ENCODE measurements around the gene TMEM170A. TPM values are rescaled to one million over a fixed set of nuclear protein-coding genes. Genes with fewer than 3 reads are reported as not detected.
A peak's percentile ranks its signal among the peaks of the same experiment; 100 is the strongest.

Gene TMEM170A
- total and polyA plus RNA-seq, 2 of the 13 experiments (the other 11 are each of a cell fraction or from before 2014, with no cell fraction given): 35.7 to 39.7 TPM

DNA sequence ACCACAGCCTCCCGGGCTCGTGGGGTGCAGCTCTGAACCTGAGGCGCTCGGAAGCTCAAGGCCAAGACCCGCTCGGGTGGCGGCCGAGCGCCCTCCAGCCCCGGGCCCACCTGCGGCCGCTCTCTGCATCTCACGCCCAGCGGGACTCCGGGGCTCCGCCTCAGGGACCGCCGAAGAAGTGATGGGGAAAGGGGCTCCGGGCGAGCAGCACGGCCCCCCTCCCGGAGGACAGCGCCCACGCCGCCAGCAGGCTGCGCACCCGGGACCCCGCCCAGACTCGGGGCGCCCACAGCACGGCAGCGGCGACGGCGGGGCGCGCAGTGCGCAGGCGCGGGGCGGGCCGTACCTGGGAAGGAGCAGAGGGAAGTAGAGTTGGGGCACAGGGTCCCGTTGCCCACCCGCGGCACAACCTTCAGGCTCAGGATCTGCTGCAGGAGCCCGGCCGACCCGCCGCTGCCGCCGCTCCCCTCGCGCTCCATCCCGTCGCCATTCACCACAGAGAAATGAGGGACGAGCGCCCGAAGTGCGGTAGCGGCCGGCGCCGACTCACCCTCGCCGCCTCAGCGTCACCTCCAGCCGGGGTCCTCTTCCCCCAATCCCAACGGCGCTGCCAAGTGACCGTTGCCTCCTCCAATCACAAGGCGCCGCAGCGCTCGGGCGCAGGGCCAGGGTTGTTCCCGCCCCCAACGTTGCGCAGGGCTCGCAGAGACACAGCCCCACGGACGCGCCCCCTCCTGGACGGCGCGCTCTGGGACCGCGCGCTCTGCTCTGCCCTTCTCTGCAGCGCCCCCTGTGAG is at the start of gene TMEM170A (continued):
- peak; percentile 94 for TF ChIP-seq CBX5 (CRISPR knock-in tag; IDR thresholded peaks at IDR 0.05; ENCODE audit: borderline replicate concordance)
- TF ChIP-seq RBFOX2 (IDR thresholded peaks at IDR 0.05; ENCODE audit: low read depth, low read length): peak; percentile 97
- TF ChIP-seq, protein P1, sequence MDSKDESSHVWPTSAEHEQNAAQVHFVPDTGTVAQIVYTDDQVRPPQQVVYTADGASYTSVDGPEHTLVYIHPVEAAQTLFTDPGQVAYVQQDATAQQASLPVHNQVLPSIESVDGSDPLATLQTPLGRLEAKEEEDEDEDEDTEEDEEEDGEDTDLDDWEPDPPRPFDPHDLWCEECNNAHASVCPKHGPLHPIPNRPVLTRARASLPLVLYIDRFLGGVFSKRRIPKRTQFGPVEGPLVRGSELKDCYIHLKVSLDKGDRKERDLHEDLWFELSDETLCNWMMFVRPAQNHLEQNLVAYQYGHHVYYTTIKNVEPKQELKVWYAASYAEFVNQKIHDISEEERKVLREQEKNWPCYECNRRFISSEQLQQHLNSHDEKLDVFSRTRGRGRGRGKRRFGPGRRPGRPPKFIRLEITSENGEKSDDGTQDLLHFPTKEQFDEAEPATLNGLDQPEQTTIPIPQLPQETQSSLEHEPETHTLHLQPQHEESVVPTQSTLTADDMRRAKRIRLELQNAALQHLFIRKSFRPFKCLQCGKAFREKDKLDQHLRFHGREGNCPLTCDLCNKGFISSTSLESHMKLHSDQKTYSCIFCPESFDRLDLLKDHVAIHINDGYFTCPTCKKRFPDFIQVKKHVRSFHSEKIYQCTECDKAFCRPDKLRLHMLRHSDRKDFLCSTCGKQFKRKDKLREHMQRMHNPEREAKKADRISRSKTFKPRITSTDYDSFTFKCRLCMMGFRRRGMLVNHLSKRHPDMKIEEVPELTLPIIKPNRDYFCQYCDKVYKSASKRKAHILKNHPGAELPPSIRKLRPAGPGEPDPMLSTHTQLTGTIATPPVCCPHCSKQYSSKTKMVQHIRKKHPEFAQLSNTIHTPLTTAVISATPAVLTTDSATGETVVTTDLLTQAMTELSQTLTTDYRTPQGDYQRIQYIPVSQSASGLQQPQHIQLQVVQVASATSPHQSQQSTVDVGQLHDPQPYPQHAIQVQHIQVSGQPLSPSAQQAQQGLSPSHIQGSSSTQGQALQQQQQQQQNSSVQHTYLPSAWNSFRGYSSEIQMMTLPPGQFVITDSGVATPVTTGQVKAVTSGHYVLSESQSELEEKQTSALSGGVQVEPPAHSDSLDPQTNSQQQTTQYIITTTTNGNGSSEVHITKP (CRISPR knock-in tag; IDR thresholded peaks at IDR 0.05; ENCODE audit: low read depth): peak; percentile 96
- peak; percentile 47; the same call in 1 of the 2 replicates for TF ChIP-seq ZNF761 (CRISPR knock-in tag; conservative IDR thresholded peaks at IDR 0.05)
- 0 out of 2 replicates have a peak, but pooled peaks have one; percentile 55 for TF ChIP-seq MTF1 (CRISPR knock-in tag; IDR thresholded peaks at IDR 0.05)
- TF ChIP-seq POLR2G (IDR thresholded peaks at IDR 0.05; ENCODE audit: low read depth, low read length): peak; percentile 97
- TF ChIP-seq, protein P2, sequence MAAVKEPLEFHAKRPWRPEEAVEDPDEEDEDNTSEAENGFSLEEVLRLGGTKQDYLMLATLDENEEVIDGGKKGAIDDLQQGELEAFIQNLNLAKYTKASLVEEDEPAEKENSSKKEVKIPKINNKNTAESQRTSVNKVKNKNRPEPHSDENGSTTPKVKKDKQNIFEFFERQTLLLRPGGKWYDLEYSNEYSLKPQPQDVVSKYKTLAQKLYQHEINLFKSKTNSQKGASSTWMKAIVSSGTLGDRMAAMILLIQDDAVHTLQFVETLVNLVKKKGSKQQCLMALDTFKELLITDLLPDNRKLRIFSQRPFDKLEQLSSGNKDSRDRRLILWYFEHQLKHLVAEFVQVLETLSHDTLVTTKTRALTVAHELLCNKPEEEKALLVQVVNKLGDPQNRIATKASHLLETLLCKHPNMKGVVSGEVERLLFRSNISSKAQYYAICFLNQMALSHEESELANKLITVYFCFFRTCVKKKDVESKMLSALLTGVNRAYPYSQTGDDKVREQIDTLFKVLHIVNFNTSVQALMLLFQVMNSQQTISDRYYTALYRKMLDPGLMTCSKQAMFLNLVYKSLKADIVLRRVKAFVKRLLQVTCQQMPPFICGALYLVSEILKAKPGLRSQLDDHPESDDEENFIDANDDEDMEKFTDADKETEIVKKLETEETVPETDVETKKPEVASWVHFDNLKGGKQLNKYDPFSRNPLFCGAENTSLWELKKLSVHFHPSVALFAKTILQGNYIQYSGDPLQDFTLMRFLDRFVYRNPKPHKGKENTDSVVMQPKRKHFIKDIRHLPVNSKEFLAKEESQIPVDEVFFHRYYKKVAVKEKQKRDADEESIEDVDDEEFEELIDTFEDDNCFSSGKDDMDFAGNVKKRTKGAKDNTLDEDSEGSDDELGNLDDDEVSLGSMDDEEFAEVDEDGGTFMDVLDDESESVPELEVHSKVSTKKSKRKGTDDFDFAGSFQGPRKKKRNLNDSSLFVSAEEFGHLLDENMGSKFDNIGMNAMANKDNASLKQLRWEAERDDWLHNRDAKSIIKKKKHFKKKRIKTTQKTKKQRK (IDR thresholded peaks at IDR 0.05; ENCODE audit: low read length): no peak
- TF ChIP-seq, protein P3, sequence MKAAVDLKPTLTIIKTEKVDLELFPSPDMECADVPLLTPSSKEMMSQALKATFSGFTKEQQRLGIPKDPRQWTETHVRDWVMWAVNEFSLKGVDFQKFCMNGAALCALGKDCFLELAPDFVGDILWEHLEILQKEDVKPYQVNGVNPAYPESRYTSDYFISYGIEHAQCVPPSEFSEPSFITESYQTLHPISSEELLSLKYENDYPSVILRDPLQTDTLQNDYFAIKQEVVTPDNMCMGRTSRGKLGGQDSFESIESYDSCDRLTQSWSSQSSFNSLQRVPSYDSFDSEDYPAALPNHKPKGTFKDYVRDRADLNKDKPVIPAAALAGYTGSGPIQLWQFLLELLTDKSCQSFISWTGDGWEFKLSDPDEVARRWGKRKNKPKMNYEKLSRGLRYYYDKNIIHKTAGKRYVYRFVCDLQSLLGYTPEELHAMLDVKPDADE (CRISPR knock-in tag; IDR thresholded peaks at IDR 0.05): no peak
- peak; percentile 100 for TF ChIP-seq XRCC5 (optimal IDR thresholded peaks at IDR 0.05; ENCODE audit: low read length)
- TF ChIP-seq, protein P4, sequence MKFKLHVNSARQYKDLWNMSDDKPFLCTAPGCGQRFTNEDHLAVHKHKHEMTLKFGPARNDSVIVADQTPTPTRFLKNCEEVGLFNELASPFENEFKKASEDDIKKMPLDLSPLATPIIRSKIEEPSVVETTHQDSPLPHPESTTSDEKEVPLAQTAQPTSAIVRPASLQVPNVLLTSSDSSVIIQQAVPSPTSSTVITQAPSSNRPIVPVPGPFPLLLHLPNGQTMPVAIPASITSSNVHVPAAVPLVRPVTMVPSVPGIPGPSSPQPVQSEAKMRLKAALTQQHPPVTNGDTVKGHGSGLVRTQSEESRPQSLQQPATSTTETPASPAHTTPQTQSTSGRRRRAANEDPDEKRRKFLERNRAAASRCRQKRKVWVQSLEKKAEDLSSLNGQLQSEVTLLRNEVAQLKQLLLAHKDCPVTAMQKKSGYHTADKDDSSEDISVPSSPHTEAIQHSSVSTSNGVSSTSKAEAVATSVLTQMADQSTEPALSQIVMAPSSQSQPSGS (CRISPR knock-in tag; IDR thresholded peaks at IDR 0.05): peak; percentile 90
- TF ChIP-seq, protein P5, sequence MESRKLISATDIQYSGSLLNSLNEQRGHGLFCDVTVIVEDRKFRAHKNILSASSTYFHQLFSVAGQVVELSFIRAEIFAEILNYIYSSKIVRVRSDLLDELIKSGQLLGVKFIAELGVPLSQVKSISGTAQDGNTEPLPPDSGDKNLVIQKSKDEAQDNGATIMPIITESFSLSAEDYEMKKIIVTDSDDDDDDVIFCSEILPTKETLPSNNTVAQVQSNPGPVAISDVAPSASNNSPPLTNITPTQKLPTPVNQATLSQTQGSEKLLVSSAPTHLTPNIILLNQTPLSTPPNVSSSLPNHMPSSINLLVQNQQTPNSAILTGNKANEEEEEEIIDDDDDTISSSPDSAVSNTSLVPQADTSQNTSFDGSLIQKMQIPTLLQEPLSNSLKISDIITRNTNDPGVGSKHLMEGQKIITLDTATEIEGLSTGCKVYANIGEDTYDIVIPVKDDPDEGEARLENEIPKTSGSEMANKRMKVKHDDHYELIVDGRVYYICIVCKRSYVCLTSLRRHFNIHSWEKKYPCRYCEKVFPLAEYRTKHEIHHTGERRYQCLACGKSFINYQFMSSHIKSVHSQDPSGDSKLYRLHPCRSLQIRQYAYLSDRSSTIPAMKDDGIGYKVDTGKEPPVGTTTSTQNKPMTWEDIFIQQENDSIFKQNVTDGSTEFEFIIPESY (CRISPR knock-in tag; IDR thresholded peaks at IDR 0.05): peak; percentile 86
- TF ChIP-seq PLRG1 (conservative IDR thresholded peaks at IDR 0.05): no peak
- TF ChIP-seq ZFP37 (CRISPR knock-in tag; IDR thresholded peaks at IDR 0.05; ENCODE audit: borderline replicate concordance): no peak
- no peak for TF ChIP-seq FOSL1 (CRISPR knock-in tag; IDR thresholded peaks at IDR 0.05; ENCODE audit: borderline replicate concordance)
- TF ChIP-seq, protein P6, sequence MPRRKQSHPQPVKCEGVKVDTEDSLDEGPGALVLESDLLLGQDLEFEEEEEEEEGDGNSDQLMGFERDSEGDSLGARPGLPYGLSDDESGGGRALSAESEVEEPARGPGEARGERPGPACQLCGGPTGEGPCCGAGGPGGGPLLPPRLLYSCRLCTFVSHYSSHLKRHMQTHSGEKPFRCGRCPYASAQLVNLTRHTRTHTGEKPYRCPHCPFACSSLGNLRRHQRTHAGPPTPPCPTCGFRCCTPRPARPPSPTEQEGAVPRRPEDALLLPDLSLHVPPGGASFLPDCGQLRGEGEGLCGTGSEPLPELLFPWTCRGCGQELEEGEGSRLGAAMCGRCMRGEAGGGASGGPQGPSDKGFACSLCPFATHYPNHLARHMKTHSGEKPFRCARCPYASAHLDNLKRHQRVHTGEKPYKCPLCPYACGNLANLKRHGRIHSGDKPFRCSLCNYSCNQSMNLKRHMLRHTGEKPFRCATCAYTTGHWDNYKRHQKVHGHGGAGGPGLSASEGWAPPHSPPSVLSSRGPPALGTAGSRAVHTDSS (CRISPR knock-in tag; conservative IDR thresholded peaks at IDR 0.05): peak; percentile 63; the same call in 1 of the 2 replicates
